Measurements from ENCODE around the gene POLR3H.

DNA sequence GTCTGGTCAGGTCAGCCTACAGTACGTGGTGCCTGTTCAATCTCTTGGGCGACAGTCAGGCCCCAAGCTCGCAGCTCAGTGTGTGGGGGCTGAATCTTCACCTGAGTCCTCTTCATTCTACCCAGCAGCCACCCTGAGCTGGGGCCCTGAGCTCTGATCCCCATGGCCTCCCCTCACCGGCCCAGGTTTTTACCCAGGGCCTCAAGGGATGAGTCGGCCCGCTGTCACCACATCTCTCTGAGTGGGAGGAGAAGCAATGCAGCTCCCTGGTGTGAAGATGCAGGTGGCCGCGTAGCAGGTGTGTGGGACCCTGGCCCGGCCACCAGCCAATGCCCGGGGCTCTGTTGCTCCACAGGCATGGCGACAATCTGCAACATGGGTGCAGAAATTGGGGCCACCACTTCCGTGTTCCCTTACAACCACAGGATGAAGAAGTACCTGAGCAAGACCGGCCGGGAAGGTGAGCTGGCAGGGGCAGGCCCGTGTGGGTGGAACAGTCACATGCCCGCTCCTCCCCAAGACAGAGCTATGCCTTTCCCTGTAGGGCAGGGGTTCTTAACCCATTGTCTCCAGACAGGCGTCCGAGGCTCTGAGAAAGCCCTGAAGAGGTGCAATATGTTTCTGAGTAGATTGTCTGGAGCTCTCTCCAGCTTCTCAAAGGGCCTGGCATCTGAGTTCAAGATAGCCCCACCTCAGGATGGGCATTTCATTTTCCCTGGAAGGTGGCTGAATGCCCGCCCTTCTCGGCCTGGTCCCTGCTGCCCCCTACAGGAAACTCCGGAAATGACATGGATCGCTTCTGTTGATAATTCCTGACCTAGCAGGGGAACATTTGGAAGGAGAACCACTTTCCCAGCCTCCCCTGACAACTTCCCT lies 26.9 kb downstream of the POLR3H start:
- TF ChIP-seq TAF1 (IDR thresholded peaks at IDR 0.05; ENCODE audit: low read depth, low read length) (no peak), POLR2A (IDR thresholded peaks at IDR 0.05; ENCODE audit: low read depth, low read length) (no peak), POLR2AphosphoS5 (IDR thresholded peaks at IDR 0.05; ENCODE audit: low read depth, low read length) (no peak; the same call in 1 of the 2 replicates), POU2F2 (IDR thresholded peaks at IDR 0.05; ENCODE audit: low read depth, low read length) (no peak), PAX5 (IDR thresholded peaks at IDR 0.05; ENCODE audit: insufficient read depth, low read length, severe bottlenecking) (no peak), SPI1 (IDR thresholded peaks at IDR 0.05; ENCODE audit: low read depth, low read length) (no peak)

Data from GM12891 (cell line).